ENCODE results near the gene LDHAL6B.

- TF ChIP-seq, protein P1, sequence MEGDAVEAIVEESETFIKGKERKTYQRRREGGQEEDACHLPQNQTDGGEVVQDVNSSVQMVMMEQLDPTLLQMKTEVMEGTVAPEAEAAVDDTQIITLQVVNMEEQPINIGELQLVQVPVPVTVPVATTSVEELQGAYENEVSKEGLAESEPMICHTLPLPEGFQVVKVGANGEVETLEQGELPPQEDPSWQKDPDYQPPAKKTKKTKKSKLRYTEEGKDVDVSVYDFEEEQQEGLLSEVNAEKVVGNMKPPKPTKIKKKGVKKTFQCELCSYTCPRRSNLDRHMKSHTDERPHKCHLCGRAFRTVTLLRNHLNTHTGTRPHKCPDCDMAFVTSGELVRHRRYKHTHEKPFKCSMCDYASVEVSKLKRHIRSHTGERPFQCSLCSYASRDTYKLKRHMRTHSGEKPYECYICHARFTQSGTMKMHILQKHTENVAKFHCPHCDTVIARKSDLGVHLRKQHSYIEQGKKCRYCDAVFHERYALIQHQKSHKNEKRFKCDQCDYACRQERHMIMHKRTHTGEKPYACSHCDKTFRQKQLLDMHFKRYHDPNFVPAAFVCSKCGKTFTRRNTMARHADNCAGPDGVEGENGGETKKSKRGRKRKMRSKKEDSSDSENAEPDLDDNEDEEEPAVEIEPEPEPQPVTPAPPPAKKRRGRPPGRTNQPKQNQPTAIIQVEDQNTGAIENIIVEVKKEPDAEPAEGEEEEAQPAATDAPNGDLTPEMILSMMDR (IDR thresholded peaks at IDR 0.05), result no peak
- TF ChIP-seq POLR2A (IDR thresholded peaks at IDR 0.05), result no peak
Measured at GRCh38 chr15:59168536-59168935, 38.1 kb upstream of the LDHAL6B start.
